ENCODE measurements around the gene MAN2A1.
"Not testable (repeated sequence)": the region's sequence is repeated elsewhere in the genome, so short reads cannot be mapped to it uniquely, and the experiment has no call there.

MAN2A1 gene

GRCh38 chr5:109884676-109885075, 194.9 kb downstream of the MAN2A1 start:
- TF ChIP-seq CTCF (IDR thresholded peaks at IDR 0.05; ENCODE audit: extremely low read depth, insufficient read depth, missing control alignments) = no peak
- in situ Hi-C loops (cut with MboI; ENCODE audit: low pct_unique_long_range_greater_than_20kb, low sequenced_read_pairs, unreplicated experiment) = no loop called here
- DNase-seq (ENCODE audit: low spot score) = no peak

GRCh38 chr5:109885205-109885604, 195.5 kb downstream of the MAN2A1 start:
- no peak for DNase-seq (ENCODE audit: low spot score)
- in situ Hi-C loops (cut with MboI; ENCODE audit: low pct_unique_long_range_greater_than_20kb, low sequenced_read_pairs, unreplicated experiment) = no loop called here
- no peak for TF ChIP-seq CTCF (IDR thresholded peaks at IDR 0.05; ENCODE audit: extremely low read depth, insufficient read depth, missing control alignments)

GRCh38 chr5:109888989-109889388, 199.3 kb downstream of the MAN2A1 start:
- in situ Hi-C loops (cut with MboI; ENCODE audit: low pct_unique_long_range_greater_than_20kb, low sequenced_read_pairs, unreplicated experiment) = no loop called here
- no peak for TF ChIP-seq CTCF (IDR thresholded peaks at IDR 0.05; ENCODE audit: extremely low read depth, insufficient read depth, missing control alignments)

GRCh38 chr5:109893271-109893670, 203.5 kb downstream of the MAN2A1 start:
- DNase-seq (ENCODE audit: low spot score); in situ Hi-C loops (cut with MboI; ENCODE audit: low pct_unique_long_range_greater_than_20kb, low sequenced_read_pairs, unreplicated experiment): not testable (repeated sequence)

More at GRCh38 chr5:109888989-109889388, 199.3 kb downstream of the MAN2A1 start:
- DNase-seq (ENCODE audit: low spot score) = no peak

- in situ Hi-C loops (cut with MboI; ENCODE audit: low pct_unique_long_range_greater_than_20kb, low sequenced_read_pairs, unreplicated experiment) = no loop called here
- TF ChIP-seq CTCF (IDR thresholded peaks at IDR 0.05; ENCODE audit: extremely low read depth, insufficient read depth, missing control alignments) = no peak
- DNase-seq (ENCODE audit: low spot score) = no peak
These were observed 208.8 kb downstream of the MAN2A1 start for GRCh38 chr5:109898269-109899162.

GRCh38 chr5:109899163-109899535, 209.4 kb downstream of the MAN2A1 start:
- no peak for TF ChIP-seq CTCF (IDR thresholded peaks at IDR 0.05; ENCODE audit: extremely low read depth, insufficient read depth, missing control alignments)
- in situ Hi-C loops (cut with MboI; ENCODE audit: low pct_unique_long_range_greater_than_20kb, low sequenced_read_pairs, unreplicated experiment) = no loop called here
- no peak for DNase-seq (ENCODE audit: low spot score)

- TF ChIP-seq CTCF (IDR thresholded peaks at IDR 0.05; ENCODE audit: extremely low read depth, insufficient read depth, missing control alignments) = no peak
- no peak for DNase-seq (ENCODE audit: low spot score)
- in situ Hi-C loops (cut with MboI; ENCODE audit: low pct_unique_long_range_greater_than_20kb, low sequenced_read_pairs, unreplicated experiment) = no loop called here
These were observed 210.7 kb downstream of the MAN2A1 start for GRCh38 chr5:109900461-109900860.
